Fibroblast of lung (primary cell): Measurements from ENCODE around the gene MAL. TPM values are rescaled to one million over a fixed set of nuclear protein-coding genes. Genes with fewer than 3 reads are reported as not detected.

Experiments
- DNase-seq, 2 donors: peaks; one replicate each; pipeline versions ENCODE4 v3.0.0 to v3.0.0-alpha.2; 2010; ENCODE audit warnings: low read depth in 2 of 2
- H2AFZ ChIP-seq: 2 replicates; pipeline ENCODE4 v1.5.1; 2012; ENCODE audit warnings: low read length, control low read depth, inconsistent platforms
- H3K27ac ChIP-seq: 2 replicates; pipeline ENCODE4 v1.5.1; 2011; ENCODE audit warnings: low read length, control low read depth; ENCODE audit not compliant: insufficient read depth
- H3K27me3 ChIP-seq: 2 replicates; pipeline ENCODE4 v1.5.1; 2011; ENCODE audit warnings: mild to moderate bottlenecking, low read length; ENCODE audit not compliant: control insufficient read depth, insufficient read depth
- H3K36me3 ChIP-seq: 2 replicates; pipeline ENCODE4 v1.5.1; 2011; ENCODE audit warnings: low read length; ENCODE audit not compliant: control insufficient read depth, insufficient read depth
- H3K4me1 ChIP-seq: 2 replicates; pipeline ENCODE4 v1.5.1; 2011; ENCODE audit warnings: low read length; ENCODE audit not compliant: control insufficient read depth, insufficient read depth; ENCODE audit errors: extremely low read depth
- H3K4me2 ChIP-seq: 2 replicates; pipeline ENCODE4 v1.5.1; 2011; ENCODE audit warnings: low read length, control low read depth; ENCODE audit not compliant: insufficient read depth; ENCODE audit errors: extremely low read depth
- H3K4me3 ChIP-seq, 4 experiments: fragments of 200-600 bp in 1 of 4; sonication (generic) in 1 of 4; replicated peaks in 1 of 4; 2 replicates each; pipeline ENCODE4 v1.5.1; 2011 to 2016; ENCODE audit warnings: low read length in 4 of 4, low read depth in 3 of 4, mild to moderate bottlenecking in 3 of 4, control low read depth in 2 of 4, inconsistent platforms in 1 of 4, mixed read lengths in 1 of 4; ENCODE audit not compliant: insufficient read depth in 1 of 4; ENCODE audit errors: control extremely low read depth in 1 of 4
- H3K79me2 ChIP-seq: 2 replicates; pipeline ENCODE4 v1.5.1; 2012; ENCODE audit warnings: mild to moderate bottlenecking, low read length, inconsistent platforms; ENCODE audit not compliant: control insufficient read depth, insufficient read depth
- H3K9ac ChIP-seq: 2 replicates; pipeline ENCODE4 v1.5.1; 2011; ENCODE audit warnings: mild to moderate bottlenecking, low read length, control low read depth; ENCODE audit not compliant: insufficient read depth
- H3K9me3 ChIP-seq: 2 replicates; pipeline ENCODE4 v1.5.1; 2012; ENCODE audit warnings: low read depth, low read length; ENCODE audit not compliant: control insufficient read depth, insufficient read depth
- H4K20me1 ChIP-seq: 2 replicates; pipeline ENCODE4 v1.5.1; 2011; ENCODE audit warnings: low read length; ENCODE audit not compliant: control insufficient read depth, insufficient read depth; ENCODE audit errors: extremely low read depth
- EZH2 ChIP-seq: IDR thresholded peaks from 2 replicates; pipeline ENCODE4 v1.5.1; 2012; ENCODE audit warnings: low read length, control low read depth, mild to moderate bottlenecking; ENCODE audit errors: missing control alignments
- polyA plus RNA-seq, 2 donors: library from polyadenylated mRNA; depleted of rRNA in 1 of 2; stranded (reverse) in 1 of 2; unstranded in 1 of 2; fragments of >200 nt; gene quantifications; 2 replicates each; pipeline ENCODE4 v1.2.1, GENCODE V29; 2011 to 2012; ENCODE audit warnings: missing spikeins in 1 of 2
- total RNA-seq: library from RNA; depleted of rRNA; stranded (reverse); fragments of >200 nt; gene quantifications from 2 replicates; pipeline ENCODE4 v1.2.1, GENCODE V29; 2014
- TF ChIP-seq, protein P1 (sequence below), 2 donors: IDR thresholded peaks in 1 of 2; conservative IDR thresholded peaks in 1 of 2; 1 replicate in 1 of 2; 2 replicates in 1 of 2; pipeline ENCODE4 v1.5.1; 2011 to 2012; ENCODE audit warnings: low read length in 2 of 2, control low read depth in 1 of 2, inconsistent platforms in 1 of 2, low read depth in 1 of 2, mild to moderate bottlenecking in 1 of 2

MAL gene
- total and polyA plus RNA-seq, 2 donors (not counting 1 experiment from before 2014, with no cell fraction given), result not detected

DNA sequence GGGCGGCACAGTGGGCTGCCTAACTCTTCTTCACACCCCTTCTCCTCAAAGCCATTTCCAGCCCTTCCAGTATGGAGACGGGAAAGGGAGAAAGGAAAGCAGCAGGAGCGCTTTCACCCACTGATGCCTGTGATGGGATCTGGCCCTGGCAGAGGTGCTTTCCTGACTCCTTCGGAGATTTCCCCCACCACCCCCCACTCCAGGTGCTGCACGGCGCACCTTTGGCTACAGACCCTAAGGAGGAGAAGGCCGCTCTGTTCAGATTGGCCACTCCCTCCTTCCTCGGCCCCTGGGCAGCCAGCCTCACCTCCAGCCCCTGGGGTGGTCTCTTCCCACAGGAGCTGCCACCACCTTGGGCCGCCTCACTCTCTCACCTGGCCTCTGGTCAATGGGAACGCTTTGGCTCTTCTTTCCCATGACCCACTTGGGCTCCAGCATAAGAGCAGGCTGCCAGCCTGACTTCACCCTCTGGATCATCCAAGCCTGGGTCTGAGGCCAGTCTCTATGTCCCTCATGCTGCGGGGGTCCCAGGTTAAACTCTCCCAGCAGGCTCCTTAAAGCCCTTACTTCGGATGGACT, 18.4 kb upstream of the MAL start:
- H3K9me3 ChIP-seq, result no peaks in the 10 kb centered on the region
- H3K27ac ChIP-seq, result no peak overlapping the region
- H3K9ac ChIP-seq, result no peak overlapping the region
- TF ChIP-seq EZH2, result no peak
- TF ChIP-seq, protein P1, sequence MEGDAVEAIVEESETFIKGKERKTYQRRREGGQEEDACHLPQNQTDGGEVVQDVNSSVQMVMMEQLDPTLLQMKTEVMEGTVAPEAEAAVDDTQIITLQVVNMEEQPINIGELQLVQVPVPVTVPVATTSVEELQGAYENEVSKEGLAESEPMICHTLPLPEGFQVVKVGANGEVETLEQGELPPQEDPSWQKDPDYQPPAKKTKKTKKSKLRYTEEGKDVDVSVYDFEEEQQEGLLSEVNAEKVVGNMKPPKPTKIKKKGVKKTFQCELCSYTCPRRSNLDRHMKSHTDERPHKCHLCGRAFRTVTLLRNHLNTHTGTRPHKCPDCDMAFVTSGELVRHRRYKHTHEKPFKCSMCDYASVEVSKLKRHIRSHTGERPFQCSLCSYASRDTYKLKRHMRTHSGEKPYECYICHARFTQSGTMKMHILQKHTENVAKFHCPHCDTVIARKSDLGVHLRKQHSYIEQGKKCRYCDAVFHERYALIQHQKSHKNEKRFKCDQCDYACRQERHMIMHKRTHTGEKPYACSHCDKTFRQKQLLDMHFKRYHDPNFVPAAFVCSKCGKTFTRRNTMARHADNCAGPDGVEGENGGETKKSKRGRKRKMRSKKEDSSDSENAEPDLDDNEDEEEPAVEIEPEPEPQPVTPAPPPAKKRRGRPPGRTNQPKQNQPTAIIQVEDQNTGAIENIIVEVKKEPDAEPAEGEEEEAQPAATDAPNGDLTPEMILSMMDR (conservative IDR thresholded peaks at IDR 0.05 in 1 of 2, IDR thresholded peaks at IDR 0.05 in 1 of 2; ENCODE audit: low read depth in 1 of 2, low read length in 2 of 2), result no peak
- H3K36me3 ChIP-seq, result no peaks in the 10 kb centered on the region
- no peaks in the 10 kb centered on the region for H3K4me1 ChIP-seq
- no peak for DNase-seq
- H2AFZ ChIP-seq, result no peak overlapping the region
- H3K27me3 ChIP-seq, result peaks cover 2% of the 10 kb centered on the region
- no peak overlapping the region for H3K4me2 ChIP-seq
- H3K79me2 ChIP-seq, result no peaks in the 10 kb centered on the region
- H3K4me3 ChIP-seq, result no peak overlapping the region
- no peaks in the 10 kb centered on the region for H4K20me1 ChIP-seq

DNA sequence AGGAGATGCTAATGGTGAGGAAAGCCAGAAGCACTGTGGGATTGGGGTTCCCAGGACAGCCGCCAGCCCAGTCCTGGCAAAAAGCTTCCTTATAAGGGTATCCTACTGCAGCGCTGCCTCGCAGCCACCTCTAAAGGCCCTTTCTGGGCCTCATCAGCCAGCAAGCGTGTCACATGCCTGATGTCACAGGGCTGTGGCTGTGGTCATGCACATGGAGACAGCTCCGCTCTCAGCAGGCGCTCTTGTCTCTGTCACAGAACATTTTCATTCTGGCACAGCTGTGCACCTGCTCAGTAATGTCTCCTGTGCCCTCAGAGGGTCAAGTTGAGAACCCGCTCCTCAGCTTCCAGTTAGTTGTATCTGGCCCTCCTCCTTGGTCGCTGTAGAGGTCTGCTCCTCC, 17.7 kb upstream of the MAL start:
- Histone ChIP-seq H3K4me2 (no peak overlapping the region), H2AFZ (no peak overlapping the region)

DNA sequence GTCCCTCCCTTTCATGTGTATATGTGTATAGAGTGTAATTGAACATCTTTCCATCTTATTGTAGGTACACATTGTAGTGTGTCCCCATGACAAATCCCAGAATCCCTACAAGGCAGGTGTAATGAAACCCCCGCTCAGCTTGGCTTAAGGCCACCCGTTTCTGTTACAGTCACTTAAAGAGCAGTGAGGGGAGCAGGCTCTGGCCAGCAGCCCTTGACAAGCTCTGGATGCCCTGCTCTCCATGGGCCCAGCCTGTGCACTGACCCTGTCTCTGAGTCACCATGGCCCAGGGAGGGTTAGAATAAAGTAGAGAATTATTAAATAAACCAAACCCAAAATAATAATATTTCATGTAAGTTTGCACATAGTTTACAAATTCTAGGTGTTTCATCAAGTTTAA, 17.2 kb upstream of the MAL start:
- DNase-seq, result no peak
- Histone ChIP-seq H3K9ac (no peak overlapping the region), H2AFZ (no peak overlapping the region), H3K79me2 (no peaks in the 10 kb centered on the region), H4K20me1 (no peaks in the 10 kb centered on the region), H3K9me3 (no peaks in the 10 kb centered on the region), H3K4me3 (no peak overlapping the region), H3K4me1 (no peaks in the 10 kb centered on the region), H3K27me3 (peaks cover 2% of the 10 kb centered on the region), H3K4me2 (no peak overlapping the region), H3K36me3 (no peaks in the 10 kb centered on the region), H3K27ac (no peak overlapping the region)
- no peak for TF ChIP-seq EZH2
- TF ChIP-seq, protein P1 (conservative IDR thresholded peaks at IDR 0.05 in 1 of 2, IDR thresholded peaks at IDR 0.05 in 1 of 2; ENCODE audit: low read depth in 1 of 2, low read length in 2 of 2), result no peak

More for the DNA sequence above, 17.7 kb upstream of the MAL start:
- H3K27ac ChIP-seq, result no peak overlapping the region
- no peak for TF ChIP-seq EZH2
- TF ChIP-seq, protein P1 (conservative IDR thresholded peaks at IDR 0.05 in 1 of 2, IDR thresholded peaks at IDR 0.05 in 1 of 2; ENCODE audit: low read depth in 1 of 2, low read length in 2 of 2), result no peak
- no peaks in the 10 kb centered on the region for H3K36me3 ChIP-seq
- no peak overlapping the region for H3K4me3 ChIP-seq
- no peak overlapping the region for H3K9ac ChIP-seq
- H3K79me2 ChIP-seq, result no peaks in the 10 kb centered on the region
- H3K4me1 ChIP-seq, result no peaks in the 10 kb centered on the region
- no peaks in the 10 kb centered on the region for H4K20me1 ChIP-seq
- H3K9me3 ChIP-seq, result no peaks in the 10 kb centered on the region
- peaks cover 2% of the 10 kb centered on the region for H3K27me3 ChIP-seq
- no peak for DNase-seq
